D721Med (cell line): ENCODE data around the gene KCNAB1.

Experiments used
- DNase-seq: peaks from one replicate; pipeline ENCODE4 v3.0.0; 2011; ENCODE audit warnings: low spot score; ENCODE audit not compliant: insufficient read length
- FAIRE-seq: peaks from 2 replicates; lab custom pipeline; 2011; peaks lifted over from hg19 to GRCh38; lab: Jason Lieb, UNC
- TF ChIP-seq, protein P1 (sequence below): IDR thresholded peaks from 2 replicates; pipeline ENCODE4 v1.5.1; 2012; ENCODE audit warnings: mild to moderate bottlenecking, control low read depth; ENCODE audit not compliant: insufficient read depth; ENCODE audit errors: missing control alignments

Gene KCNAB1

DNA sequence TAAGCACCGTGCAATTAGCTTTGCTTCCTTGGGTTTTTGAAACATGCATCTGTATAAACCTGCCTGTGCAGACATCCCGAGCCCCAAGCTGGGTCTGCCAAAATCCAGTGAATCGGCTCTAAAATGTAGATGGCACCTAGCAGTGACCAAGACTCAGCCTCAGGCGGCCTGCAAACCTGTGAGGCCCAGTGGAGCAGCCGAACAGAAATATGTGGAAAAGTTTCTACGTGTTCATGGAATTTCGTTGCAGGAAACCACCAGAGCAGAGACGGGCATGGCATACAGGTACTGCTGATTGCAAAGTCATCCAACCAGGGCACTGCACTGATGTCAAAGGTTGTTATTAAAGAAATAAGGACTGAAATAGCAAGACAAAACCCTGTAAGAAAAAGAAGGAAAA lies 22.8 kb downstream of the KCNAB1 start:
- FAIRE-seq (no peak), DNase-seq (no peak)
- TF ChIP-seq, protein P1, sequence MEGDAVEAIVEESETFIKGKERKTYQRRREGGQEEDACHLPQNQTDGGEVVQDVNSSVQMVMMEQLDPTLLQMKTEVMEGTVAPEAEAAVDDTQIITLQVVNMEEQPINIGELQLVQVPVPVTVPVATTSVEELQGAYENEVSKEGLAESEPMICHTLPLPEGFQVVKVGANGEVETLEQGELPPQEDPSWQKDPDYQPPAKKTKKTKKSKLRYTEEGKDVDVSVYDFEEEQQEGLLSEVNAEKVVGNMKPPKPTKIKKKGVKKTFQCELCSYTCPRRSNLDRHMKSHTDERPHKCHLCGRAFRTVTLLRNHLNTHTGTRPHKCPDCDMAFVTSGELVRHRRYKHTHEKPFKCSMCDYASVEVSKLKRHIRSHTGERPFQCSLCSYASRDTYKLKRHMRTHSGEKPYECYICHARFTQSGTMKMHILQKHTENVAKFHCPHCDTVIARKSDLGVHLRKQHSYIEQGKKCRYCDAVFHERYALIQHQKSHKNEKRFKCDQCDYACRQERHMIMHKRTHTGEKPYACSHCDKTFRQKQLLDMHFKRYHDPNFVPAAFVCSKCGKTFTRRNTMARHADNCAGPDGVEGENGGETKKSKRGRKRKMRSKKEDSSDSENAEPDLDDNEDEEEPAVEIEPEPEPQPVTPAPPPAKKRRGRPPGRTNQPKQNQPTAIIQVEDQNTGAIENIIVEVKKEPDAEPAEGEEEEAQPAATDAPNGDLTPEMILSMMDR: no peak

DNA sequence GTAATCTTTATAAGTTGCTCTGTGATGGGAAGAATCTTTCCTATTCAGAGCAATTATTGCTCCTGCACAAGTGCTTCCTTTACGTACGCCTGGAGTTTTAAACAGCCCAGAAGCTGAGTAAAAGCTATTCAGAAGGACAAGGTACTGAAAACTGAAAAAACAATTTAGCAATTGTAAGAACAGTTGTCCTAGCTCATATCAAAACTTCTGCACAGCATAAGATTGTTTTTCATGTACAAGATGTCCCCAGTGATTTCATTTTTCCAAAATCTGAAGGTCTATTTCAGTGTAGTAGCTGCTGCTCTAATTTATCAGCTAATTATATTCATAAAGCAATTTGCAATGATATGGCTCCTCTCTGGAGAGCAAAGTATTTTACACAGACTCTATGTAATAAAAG lies 23.7 kb downstream of the KCNAB1 start:
- DNase-seq (no peak), FAIRE-seq (no peak)
- TF ChIP-seq, protein P1: no peak

DNA sequence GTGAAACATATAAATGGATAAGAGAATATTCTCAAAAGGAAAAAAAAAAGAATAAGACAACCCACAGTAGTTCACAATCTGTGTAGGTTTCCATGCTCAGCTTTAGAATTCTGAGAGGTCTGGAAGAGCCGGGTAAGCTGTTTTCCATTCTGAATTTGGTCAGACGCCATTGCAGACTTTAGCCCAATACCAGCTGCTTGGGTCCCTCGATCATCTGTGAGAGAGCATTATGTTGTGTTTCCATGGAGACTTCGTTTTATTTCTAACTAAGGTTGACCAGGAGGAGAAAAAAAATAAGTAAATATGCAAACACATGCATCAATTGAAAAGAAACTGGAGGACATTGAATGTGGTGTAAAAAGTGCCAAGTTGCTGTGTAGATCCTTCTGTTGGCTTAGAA lies 25.5 kb downstream of the KCNAB1 start:
- TF ChIP-seq, protein P1: no peak
- DNase-seq: no peak
- FAIRE-seq: no peak

DNA sequence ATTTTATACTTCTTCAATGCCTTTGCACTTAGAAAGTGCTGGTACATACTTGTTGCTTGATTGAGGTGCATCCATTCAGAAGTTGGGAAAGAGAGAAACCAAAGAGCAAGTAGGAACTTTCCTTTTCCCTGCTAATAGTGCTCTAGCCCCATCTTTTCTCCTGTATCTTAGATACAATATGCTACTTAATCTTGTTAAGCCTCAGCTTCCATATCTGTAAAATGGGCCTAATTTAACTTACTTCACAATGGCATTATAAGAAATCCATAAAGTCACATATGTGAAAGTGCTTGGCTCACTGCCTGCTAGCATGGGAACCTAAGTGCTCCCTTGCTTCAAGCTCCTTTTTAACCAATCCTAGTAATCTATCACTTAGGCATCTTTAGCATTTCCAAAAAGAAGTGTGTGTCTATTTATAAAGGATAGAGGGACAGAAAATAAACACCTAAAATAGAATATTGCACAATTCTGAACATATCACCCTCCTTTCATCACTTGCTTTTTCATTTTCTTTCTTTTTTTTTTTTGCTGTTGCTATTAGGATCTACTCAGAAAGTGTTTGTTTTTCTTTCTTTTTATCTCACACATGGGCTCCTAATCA lies 28.1 kb downstream of the KCNAB1 start:
- TF ChIP-seq, protein P1: no peak
- DNase-seq (no peak), FAIRE-seq (no peak)

DNA sequence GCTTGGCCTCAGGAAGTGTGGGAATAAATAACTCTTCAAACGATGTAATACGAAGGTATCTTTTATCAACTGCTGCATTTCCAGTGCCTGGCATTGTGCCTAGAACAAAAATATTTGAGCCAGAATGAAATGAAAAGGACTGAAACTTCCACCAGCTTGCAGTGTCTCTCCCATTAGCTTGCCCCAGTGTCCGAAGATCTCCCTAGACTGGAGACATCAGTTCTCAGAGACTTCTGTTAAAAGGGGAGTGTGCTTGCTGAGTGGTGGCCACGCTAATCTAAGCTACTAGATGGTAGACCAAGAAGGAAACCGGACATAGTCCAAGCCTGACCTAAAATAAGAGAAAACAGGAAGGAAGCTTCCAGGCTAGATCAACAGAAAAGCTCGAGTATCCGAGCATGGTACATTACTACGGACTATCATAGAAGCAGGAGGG lies 28.6 kb downstream of the KCNAB1 start:
- DNase-seq (no peak), FAIRE-seq (no peak)
- TF ChIP-seq, protein P1: no peak

DNA sequence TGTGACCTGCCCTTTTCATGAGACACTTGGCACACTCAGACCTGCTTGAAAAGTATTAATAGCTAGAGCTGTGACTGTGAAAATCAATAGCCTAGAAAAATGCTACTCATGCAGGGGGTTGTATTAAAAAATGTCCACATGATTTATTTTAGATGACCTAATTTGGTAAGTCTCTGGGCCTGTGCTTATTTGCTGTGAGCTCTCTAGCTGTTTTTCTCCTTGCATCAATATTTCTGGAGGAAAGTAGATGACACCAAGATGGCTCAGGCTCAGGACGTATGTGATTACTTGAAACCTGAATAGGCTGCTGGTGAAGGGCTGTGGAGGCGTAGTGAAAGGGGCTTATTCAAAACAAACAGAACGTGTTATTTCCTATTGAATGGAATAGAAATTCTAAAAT lies 29.5 kb downstream of the KCNAB1 start:
- no peak for DNase-seq
- TF ChIP-seq, protein P1: no peak
- no peak for FAIRE-seq

DNA sequence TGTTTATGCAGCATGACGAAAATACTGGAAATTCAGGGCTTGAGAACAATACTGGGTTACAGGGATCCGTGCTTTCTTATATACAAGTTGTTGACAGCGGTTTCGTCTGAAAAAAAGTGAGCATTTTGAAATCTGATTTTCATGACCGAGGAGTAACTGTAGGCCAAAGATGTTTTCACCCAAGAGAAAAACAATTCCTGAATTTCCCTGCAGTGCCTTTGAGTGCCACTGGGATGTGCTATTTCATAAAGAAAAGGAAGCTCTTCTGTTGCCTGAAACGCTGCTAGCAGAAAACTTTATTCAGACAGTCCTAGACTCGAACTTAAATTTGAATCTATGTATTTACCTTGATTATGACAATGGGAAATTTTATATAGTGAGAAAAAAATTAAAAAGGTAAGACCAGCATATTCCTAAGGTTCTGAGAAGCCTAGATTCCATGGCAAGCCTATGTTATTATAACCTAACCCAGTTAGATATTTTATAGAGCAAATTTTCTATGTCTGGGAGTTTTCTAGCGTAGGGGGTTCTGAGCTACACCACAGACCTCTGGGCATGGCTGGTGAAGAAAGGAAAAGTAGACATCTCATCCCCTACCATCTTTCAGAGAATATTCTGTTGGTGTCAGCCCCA lies 30.2 kb downstream of the KCNAB1 start:
- TF ChIP-seq, protein P1: peak; percentile 95
- FAIRE-seq (peak; percentile 6), DNase-seq (no peak)
